HAP-1 (cell line): Measurements from ENCODE around the gene STAT1.

ENCODE experiments used
- DNase-seq, 2 experiments: peaks; one replicate each; pipeline ENCODE4 v3.0.0-alpha.2; 2016 to 2020; ENCODE audit warnings: low spot score in 2 of 2
- H3K27me3 ChIP-seq: fragments of 250-450 bp; sonication (Bioruptor Pico); 2 replicates; pipeline ENCODE4 v1.5.1; 2020; ENCODE audit warnings: low read depth, mild to moderate bottlenecking, moderate library complexity
- H3K36me3 ChIP-seq: fragments of 250-450 bp; sonication (Bioruptor Pico); replicated peaks from 2 replicates; pipeline ENCODE4 v1.5.1; 2020; ENCODE audit warnings: mild to moderate bottlenecking
- H3K4me1 ChIP-seq: fragments of 250-450 bp; sonication (Bioruptor Pico); 2 replicates; pipeline ENCODE4 v1.5.1; 2020; ENCODE audit warnings: mild to moderate bottlenecking
- H3K4me3 ChIP-seq: fragments of 250-450 bp; sonication (Bioruptor Pico); 2 replicates; pipeline ENCODE4 v1.5.1; 2020; ENCODE audit warnings: mild to moderate bottlenecking, moderate library complexity
- H3K9me3 ChIP-seq: fragments of 250-450 bp; sonication (Bioruptor Pico); 2 replicates; pipeline ENCODE4 v1.5.1; 2020; ENCODE audit warnings: mild to moderate bottlenecking, moderate library complexity
- in situ Hi-C: fragments of 300-500 bp; cut with MboI; formaldehyde crosslinking; loops from 3 replicates; pipeline ENCODE4 v1.14.3; 2020; ENCODE audit warnings: low sequenced_read_pairs, inconsistent platforms, mixed read lengths

The STAT1 gene

GRCh38 chr2:191013932-191014652 lies at the start of gene STAT1:
STAT1 (minus strand) TSS chr2:191014171; CDS start chr2:191010003, 4,168 bp downstream.
- H3K36me3 ChIP-seq, result peaks cover 8% of the 10 kb centered on the region; the same call in 1 of the 2 replicates
- no peaks in the 10 kb centered on the region for H3K9me3 ChIP-seq
- H3K4me1 ChIP-seq, result peaks cover 8% of the 10 kb centered on the region
- H3K4me3 ChIP-seq, result peak within 1 kb of the TSS; percentile 84
- H3K27me3 ChIP-seq, result no peaks in the 10 kb centered on the region
- peak; percentile 80 to 93 for DNase-seq
- in situ Hi-C loops, result no loop called here

- no peaks in the 10 kb centered on the region for H3K4me1 ChIP-seq
- DNase-seq, result no peak
- in situ Hi-C loops, result loop anchor here (25.0 kb wide), 2 partner anchors 299 to 474 kb away; no protein-coding TSS in a partner anchor
- peaks cover 50% of the 10 kb centered on the region for H3K27me3 ChIP-seq
- no peak overlapping the region for H3K4me3 ChIP-seq
- no peaks in the 10 kb centered on the region for H3K36me3 ChIP-seq
- no peaks in the 10 kb centered on the region for H3K9me3 ChIP-seq
Observed at GRCh38 chr2:191063584-191063983, 49.6 kb upstream of the STAT1 start.

GRCh38 chr2:191061381-191061980 lies 47.5 kb upstream of the STAT1 start:
- Histone ChIP-seq H3K36me3 (no peaks in the 10 kb centered on the region), H3K4me3 (no peak overlapping the region), H3K4me1 (no peaks in the 10 kb centered on the region), H3K27me3 (peaks cover 36% of the 10 kb centered on the region), H3K9me3 (no peaks in the 10 kb centered on the region)
- in situ Hi-C loops, result loop anchor here (25.0 kb wide), 2 partner anchors 301 to 476 kb away; no protein-coding TSS in a partner anchor
- DNase-seq, result no peak

- in situ Hi-C loops, result loop anchor here (25.0 kb wide), 2 partner anchors 303 to 478 kb away; no protein-coding TSS in a partner anchor
- Histone ChIP-seq H3K36me3 (no peaks in the 10 kb centered on the region), H3K9me3 (no peaks in the 10 kb centered on the region), H3K4me3 (no peak overlapping the region), H3K4me1 (no peaks in the 10 kb centered on the region), H3K27me3 (peaks cover 31% of the 10 kb centered on the region)
- no peak for DNase-seq
Observed at GRCh38 chr2:191059308-191059707, 45.3 kb upstream of the STAT1 start.

GRCh38 chr2:191056228-191056627 lies 42.3 kb upstream of the STAT1 start:
- H3K36me3 ChIP-seq, result no peaks in the 10 kb centered on the region
- DNase-seq, result no peak
- in situ Hi-C loops, result loop anchor here (25.0 kb wide), 2 partner anchors 306 to 481 kb away; no protein-coding TSS in a partner anchor
- H3K4me3 ChIP-seq, result no peak overlapping the region
- peaks cover 40% of the 10 kb centered on the region for H3K27me3 ChIP-seq
- H3K9me3 ChIP-seq, result no peaks in the 10 kb centered on the region
- no peaks in the 10 kb centered on the region for H3K4me1 ChIP-seq

- no peaks in the 10 kb centered on the region for H3K4me1 ChIP-seq
- no peaks in the 10 kb centered on the region for H3K9me3 ChIP-seq
- DNase-seq, result no peak
- no peaks in the 10 kb centered on the region for H3K36me3 ChIP-seq
- peaks cover 51% of the 10 kb centered on the region for H3K27me3 ChIP-seq
- no peak overlapping the region for H3K4me3 ChIP-seq
- in situ Hi-C loops, result loop anchor here (25.0 kb wide), 2 partner anchors 309 to 484 kb away; no protein-coding TSS in a partner anchor
Observed at GRCh38 chr2:191053256-191053655, 39.3 kb upstream of the STAT1 start.

GRCh38 chr2:191051825-191052778 lies 38.1 kb upstream of the STAT1 start:
- in situ Hi-C loops, result loop anchor here (25.0 kb wide), 2 partner anchors 310 to 485 kb away; no protein-coding TSS in a partner anchor
- peak; percentile 20 to 47 for DNase-seq
- Histone ChIP-seq H3K36me3 (no peaks in the 10 kb centered on the region), H3K27me3 (peaks cover 49% of the 10 kb centered on the region), H3K9me3 (no peaks in the 10 kb centered on the region), H3K4me3 (no peak overlapping the region), H3K4me1 (no peaks in the 10 kb centered on the region)

- Histone ChIP-seq H3K4me1 (no peaks in the 10 kb centered on the region), H3K9me3 (no peaks in the 10 kb centered on the region), H3K27me3 (peaks cover 43% of the 10 kb centered on the region), H3K36me3 (no peaks in the 10 kb centered on the region), H3K4me3 (no peak overlapping the region)
- no peak for DNase-seq
- in situ Hi-C loops, result loop anchor here (25.0 kb wide), 2 partner anchors 311 to 486 kb away; no protein-coding TSS in a partner anchor
Observed at GRCh38 chr2:191051177-191051576, 37.2 kb upstream of the STAT1 start.

- Histone ChIP-seq H3K36me3 (no peaks in the 10 kb centered on the region), H3K4me1 (peaks cover 1% of the 10 kb centered on the region; the same call in 1 of the 2 replicates), H3K27me3 (peaks cover 40% of the 10 kb centered on the region), H3K9me3 (no peaks in the 10 kb centered on the region), H3K4me3 (no peak overlapping the region)
- DNase-seq, result no peak
- in situ Hi-C loops, result loop anchor here (25.0 kb wide), 2 partner anchors 312 to 487 kb away; no protein-coding TSS in a partner anchor
Observed at GRCh38 chr2:191050640-191050987, 36.6 kb upstream of the STAT1 start.

GRCh38 chr2:191049728-191050639 lies 36.0 kb upstream of the STAT1 start:
- Histone ChIP-seq H3K9me3 (no peaks in the 10 kb centered on the region), H3K4me1 (peaks cover 8% of the 10 kb centered on the region), H3K27me3 (peaks cover 40% of the 10 kb centered on the region), H3K36me3 (no peaks in the 10 kb centered on the region), H3K4me3 (no peak overlapping the region)
- in situ Hi-C loops, result loop anchor here (25.0 kb wide), 2 partner anchors 312 to 487 kb away; no protein-coding TSS in a partner anchor
- no peak for DNase-seq

- peaks cover 9% of the 10 kb centered on the region for H3K4me1 ChIP-seq
- in situ Hi-C loops, result no loop called here
Observed at GRCh38 chr2:191048073-191048472, 34.1 kb upstream of the STAT1 start.

GRCh38 chr2:191045141-191045540 lies 31.2 kb upstream of the STAT1 start:
- in situ Hi-C loops, result no loop called here
- DNase-seq, result no peak
- Histone ChIP-seq H3K4me1 (peaks cover 9% of the 10 kb centered on the region), H3K9me3 (no peaks in the 10 kb centered on the region; the same call in none of the 2 replicates), H3K36me3 (no peaks in the 10 kb centered on the region), H3K27me3 (peaks cover 8% of the 10 kb centered on the region), H3K4me3 (no peak overlapping the region)

More at GRCh38 chr2:191048073-191048472, 34.1 kb upstream of the STAT1 start:
- Histone ChIP-seq H3K27me3 (peaks cover 29% of the 10 kb centered on the region), H3K4me3 (no peak overlapping the region), H3K36me3 (no peaks in the 10 kb centered on the region), H3K9me3 (no peaks in the 10 kb centered on the region; the same call in 1 of the 2 replicates)
- no peak for DNase-seq
